ENCODE measurements around the gene SRD5A1.

GRCh38 chr5:6704361-6704851 is 71.2 kb downstream of the SRD5A1 start:
- TF ChIP-seq CTCF (IDR thresholded peaks at IDR 0.05) (no peak), POLR2A (IDR thresholded peaks at IDR 0.05) (no peak), EP300 (IDR thresholded peaks at IDR 0.05; ENCODE audit: low read depth) (peak; percentile 65), POLR2AphosphoS5 (IDR thresholded peaks at IDR 0.05) (peak; percentile 53 to 69 (median 58))

Measured in transverse colon (tissue), 4 donors.